Body of pancreas (tissue), 4 donors: ENCODE results near the gene RBMS1.

Source experiments
- CTCF ChIP-seq, 7 experiments: fragments of 450-650 bp in 4 of 7; fragments of 200-600 bp in 3 of 7; sonication (generic) in 3 of 7; IDR thresholded peaks; one replicate each; pipeline ENCODE4 v1.5.1; 2016 to 2019; ENCODE audit warnings: antibody characterized with exemption in 7 of 7
- POLR2A ChIP-seq, 3 donors: fragments of 450-650 bp; IDR thresholded peaks; one replicate each; pipeline ENCODE4 v1.6.1; 2016; ENCODE audit warnings: antibody characterized with exemption in 3 of 3, mild to moderate bottlenecking in 2 of 3

- TF ChIP-seq POLR2A (IDR thresholded peaks at IDR 0.05) (no peak), CTCF (IDR thresholded peaks at IDR 0.05) (no peak)
Observed at GRCh38 chr2:160227293-160227915, 266.2 kb downstream of the RBMS1 start.
